ENCODE results near the gene CCAR1. TPM values are rescaled to one million over a fixed set of nuclear protein-coding genes. Genes with fewer than 3 reads are reported as not detected.

CCAR1 gene
- total RNA-seq (2014; rRNA removed; shearing (Covaris generic)) (32.4 and 37.9 TPM in 2 replicates), polyA plus RNA-seq (2016; fragmentation: Nextera tagmentation; extraction: Ambion mirVana) (53.0 and 53.2 TPM in 2 replicates)

- peak within 1 kb of the TSS; percentile 84 for H3K27ac ChIP-seq
- in situ Hi-C loops (cut with MboI): loop anchor here (10.0 kb wide), 1 partner anchor 166 kb away; no protein-coding TSS in a partner anchor
- no peaks in the 10 kb centered on the region for H3K9me3 ChIP-seq (ENCODE audit: low read depth)
- H3F3A ChIP-seq (ENCODE audit: insufficient read depth): no peaks in the 10 kb centered on the region
- peak; percentile 99 for DNase-seq
- H3K79me2 ChIP-seq (ENCODE audit: insufficient read depth): peaks cover 50% of the 10 kb centered on the region
- H3K36me3 ChIP-seq (ENCODE audit: low read depth): peaks cover 10% of the 10 kb centered on the region; the same call in 1 of the 2 replicates
- H3K4me2 ChIP-seq (ENCODE audit: unreplicated experiment): peak within 1 kb of the TSS; percentile 95
- peak within 1 kb of the TSS; percentile 90 for H3K9ac ChIP-seq
- 1% methylated on average over 41 to 57 of the region's 72 CpGs for WGBS, 2 experiments (ENCODE audit: low coverage in 1 of 2, low lambda C conversion rate in 2 of 2, missing lambda C conversion rate in 2 of 2)
- H3K4me1 ChIP-seq (ENCODE audit: insufficient read depth): peaks cover 9% of the 10 kb centered on the region
- peak within 1 kb of the TSS; percentile 86 for H2AFZ ChIP-seq
- no peaks in the 10 kb centered on the region for H3K27me3 ChIP-seq (replicated peaks; ENCODE audit: insufficient read depth)
- H3K4me3 ChIP-seq: peak within 1 kb of the TSS; percentile 88
- TF ChIP-seq EZH2 (IDR thresholded peaks at IDR 0.05; ENCODE audit: insufficient read depth, poor library complexity, severe bottlenecking) (no peak), EZH2phosphoT487 (IDR thresholded peaks at IDR 0.05; ENCODE audit: insufficient read depth, low read depth) (no peak)
- no peaks in the 10 kb centered on the region for H4K20me1 ChIP-seq (ENCODE audit: insufficient read depth)
- H3K9me2 ChIP-seq (ENCODE audit: insufficient read depth): no peaks in the 10 kb centered on the region
Measured at GRCh38 chr10:68720793-68721672, at the start of gene CCAR1. Gene CCAR1 (plus strand): TSS chr10:68721239. CDS start chr10:68722505, 1,266 bp downstream.

- H3K4me3 ChIP-seq: no peak overlapping the region
- H3F3A ChIP-seq (ENCODE audit: insufficient read depth): no peaks in the 10 kb centered on the region
- no peak overlapping the region for H2AFZ ChIP-seq
- no peaks in the 10 kb centered on the region for H4K20me1 ChIP-seq (ENCODE audit: insufficient read depth)
- no peaks in the 10 kb centered on the region for H3K36me3 ChIP-seq (ENCODE audit: low read depth)
- no peak for DNase-seq
- no peak overlapping the region for H3K27ac ChIP-seq
- no peaks in the 10 kb centered on the region for H3K9me3 ChIP-seq (ENCODE audit: low read depth)
- TF ChIP-seq EZH2 (IDR thresholded peaks at IDR 0.05; ENCODE audit: insufficient read depth, poor library complexity, severe bottlenecking) (no peak), EZH2phosphoT487 (IDR thresholded peaks at IDR 0.05; ENCODE audit: insufficient read depth, low read depth) (no peak)
- no peak overlapping the region for H3K4me2 ChIP-seq (ENCODE audit: unreplicated experiment)
- WGBS, 2 experiments (ENCODE audit: low coverage in 1 of 2, low lambda C conversion rate in 2 of 2, missing lambda C conversion rate in 2 of 2): 92 to 98% methylated on average over 3 of the region's 3 CpGs
- H3K9ac ChIP-seq: no peak overlapping the region
- no peaks in the 10 kb centered on the region for H3K9me2 ChIP-seq (ENCODE audit: insufficient read depth)
- in situ Hi-C loops (cut with MboI): no loop called here
- H3K27me3 ChIP-seq (replicated peaks; ENCODE audit: insufficient read depth): no peaks in the 10 kb centered on the region
- no peaks in the 10 kb centered on the region for H3K79me2 ChIP-seq (ENCODE audit: insufficient read depth)
- no peaks in the 10 kb centered on the region for H3K4me1 ChIP-seq (ENCODE audit: insufficient read depth)
Measured at GRCh38 chr10:68684413-68684812, 36.6 kb upstream of the CCAR1 start.

GRCh38 chr10:68696018-68696417 is 25.0 kb upstream of the CCAR1 start:
- 89% methylated on average over 1 of the region's 1 CpG for WGBS, 2 experiments (ENCODE audit: low coverage in 1 of 2, low lambda C conversion rate in 2 of 2, missing lambda C conversion rate in 2 of 2)
- H3K9me3 ChIP-seq (ENCODE audit: low read depth): no peaks in the 10 kb centered on the region
- DNase-seq: no peak
- H3K4me1 ChIP-seq (ENCODE audit: insufficient read depth): no peaks in the 10 kb centered on the region
- no peaks in the 10 kb centered on the region for H3K9me2 ChIP-seq (ENCODE audit: insufficient read depth)
- no peaks in the 10 kb centered on the region for H3K27me3 ChIP-seq (replicated peaks; ENCODE audit: insufficient read depth)
- TF ChIP-seq EZH2 (IDR thresholded peaks at IDR 0.05; ENCODE audit: insufficient read depth, poor library complexity, severe bottlenecking) (no peak), EZH2phosphoT487 (IDR thresholded peaks at IDR 0.05; ENCODE audit: insufficient read depth, low read depth) (no peak)
- H3K4me3 ChIP-seq: no peak overlapping the region
- H4K20me1 ChIP-seq (ENCODE audit: insufficient read depth): no peaks in the 10 kb centered on the region
- no peaks in the 10 kb centered on the region for H3K79me2 ChIP-seq (ENCODE audit: insufficient read depth)
- H3K4me2 ChIP-seq (ENCODE audit: unreplicated experiment): no peak overlapping the region
- H3K27ac ChIP-seq: no peak overlapping the region
- no peak overlapping the region for H2AFZ ChIP-seq
- in situ Hi-C loops (cut with MboI): no loop called here
- no peak overlapping the region for H3K9ac ChIP-seq
- no peaks in the 10 kb centered on the region for H3K36me3 ChIP-seq (ENCODE audit: low read depth)
- 0 out of 2 replicates have a peak, but pooled peaks cover 4% of the 10 kb centered on the region for H3F3A ChIP-seq (ENCODE audit: insufficient read depth)

GRCh38 chr10:68697106-68697505 is 23.9 kb upstream of the CCAR1 start:
- Histone ChIP-seq H3K4me3 (no peak overlapping the region), H3K4me1 (ENCODE audit: insufficient read depth) (no peaks in the 10 kb centered on the region), H3K36me3 (ENCODE audit: low read depth) (no peaks in the 10 kb centered on the region), H3K9me2 (ENCODE audit: insufficient read depth) (no peaks in the 10 kb centered on the region), H3K9me3 (ENCODE audit: low read depth) (no peaks in the 10 kb centered on the region), H2AFZ (no peak overlapping the region), H3K27ac (no peak overlapping the region), H3K79me2 (ENCODE audit: insufficient read depth) (no peaks in the 10 kb centered on the region), H3K27me3 (replicated peaks; ENCODE audit: insufficient read depth) (no peaks in the 10 kb centered on the region), H3K4me2 (ENCODE audit: unreplicated experiment) (no peak overlapping the region), H4K20me1 (ENCODE audit: insufficient read depth) (no peaks in the 10 kb centered on the region), H3K9ac (no peak overlapping the region), H3F3A (ENCODE audit: insufficient read depth) (0 out of 2 replicates have a peak, but pooled peaks cover 4% of the 10 kb centered on the region)
- WGBS, 2 experiments (ENCODE audit: low coverage in 1 of 2, low lambda C conversion rate in 2 of 2, missing lambda C conversion rate in 2 of 2): 97 to 100% methylated on average over 1 of the region's 1 CpG
- TF ChIP-seq EZH2 (IDR thresholded peaks at IDR 0.05; ENCODE audit: insufficient read depth, poor library complexity, severe bottlenecking): no peak
- TF ChIP-seq EZH2phosphoT487 (IDR thresholded peaks at IDR 0.05; ENCODE audit: insufficient read depth, low read depth): no peak
- in situ Hi-C loops (cut with MboI): no loop called here
- DNase-seq: no peak

All from GM23248 (cell line).